SK-N-MC (cell line): ENCODE data around the gene CCDC73.

ENCODE experiments used
- EZH2 ChIP-seq: fragments of 200-600 bp; sonication (generic); IDR thresholded peaks from one replicate; pipeline ENCODE4 v1.6.1; 2017; ENCODE audit warnings: antibody characterized with exemption
- FOXP2 ChIP-seq: optimal IDR thresholded peaks from 2 replicates; pipeline ENCODE3; 2011; ENCODE audit warnings: mild to moderate bottlenecking, moderate library complexity; ENCODE audit not compliant: insufficient read depth; ENCODE audit errors: extremely low read length, control extremely low read depth
- POLR2AphosphoS5 ChIP-seq: IDR thresholded peaks from 2 replicates; pipeline ENCODE4 v1.6.1; 2012; ENCODE audit warnings: mild to moderate bottlenecking, low read depth, low read length, borderline replicate concordance

DNA sequence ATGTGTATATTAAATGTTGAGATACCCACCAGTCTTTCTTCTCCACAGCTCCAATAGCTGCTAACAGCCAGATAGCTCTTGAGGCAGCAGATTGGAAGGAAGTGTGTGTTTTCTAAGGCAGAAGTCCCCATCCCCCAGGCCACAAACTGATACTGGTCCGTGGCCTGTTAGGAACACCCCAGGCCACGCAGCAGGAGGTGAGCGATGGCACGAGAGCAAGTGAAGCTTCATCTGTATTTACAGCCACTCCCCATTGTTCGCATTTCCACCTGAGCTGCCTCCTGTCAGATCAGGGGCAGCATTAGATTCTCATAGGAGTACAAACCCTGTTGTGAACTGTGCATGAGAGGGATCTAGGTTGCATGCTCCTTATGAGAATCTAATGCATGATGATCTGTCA is 12.7 kb downstream of the CCDC73 start:
- no peak for TF ChIP-seq EZH2
- TF ChIP-seq POLR2AphosphoS5 = no peak
- TF ChIP-seq FOXP2 = no peak
